Stimulated activated CD8-positive, alpha-beta memory T cell treated with anti-CD3 and anti-CD28 coated beads, Interleukin-4, amount 100 ng/mL, for 4 hours (primary cell): Measurements from ENCODE around the gene MAP4K5.

Experiments used
- DNase-seq, 2 donors: peaks; one replicate each; pipeline ENCODE4 v3.0.0-alpha.2; 2020; ENCODE audit warnings: low read depth in 2 of 2, low spot score in 1 of 2

Gene MAP4K5

DNA sequence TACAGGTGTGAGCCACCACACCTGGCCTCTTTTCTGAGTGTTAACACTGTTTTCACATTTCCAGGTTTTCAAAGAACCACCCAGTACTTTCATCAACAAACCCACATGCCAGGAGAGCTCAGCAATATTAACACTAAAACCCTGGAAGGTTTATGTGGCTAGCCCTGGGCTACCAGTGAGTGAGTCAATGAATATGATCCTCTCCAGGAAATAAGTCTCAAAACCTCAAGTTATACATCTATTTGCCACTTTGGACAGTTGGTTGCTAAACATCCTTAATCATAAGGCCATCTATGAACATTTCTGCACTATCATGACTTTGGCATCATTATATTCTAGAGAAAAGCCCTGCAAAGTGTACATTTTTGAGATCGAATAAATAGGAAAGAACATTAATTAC, 129.4 kb downstream of the MAP4K5 start:
- DNase-seq = no peak

DNA sequence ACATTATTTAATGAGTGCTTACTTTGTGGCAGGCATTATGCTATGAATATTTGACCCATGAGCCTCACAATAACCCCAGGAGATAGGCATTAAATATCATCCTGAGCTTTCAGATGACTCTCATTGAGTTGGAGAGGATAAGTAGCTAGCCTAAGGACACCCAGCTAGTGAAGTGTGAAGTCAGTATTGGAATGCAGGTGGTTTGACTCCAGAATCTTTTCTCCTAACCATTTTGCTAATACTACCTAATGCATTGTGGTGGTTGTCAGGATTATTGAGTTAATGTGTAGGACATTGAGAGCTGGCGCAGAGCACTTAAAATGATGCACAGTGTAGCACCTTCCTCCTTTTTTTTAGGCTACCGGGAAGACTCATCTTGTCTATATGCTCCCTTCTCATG, 131.9 kb downstream of the MAP4K5 start:
- no peak for DNase-seq

DNA sequence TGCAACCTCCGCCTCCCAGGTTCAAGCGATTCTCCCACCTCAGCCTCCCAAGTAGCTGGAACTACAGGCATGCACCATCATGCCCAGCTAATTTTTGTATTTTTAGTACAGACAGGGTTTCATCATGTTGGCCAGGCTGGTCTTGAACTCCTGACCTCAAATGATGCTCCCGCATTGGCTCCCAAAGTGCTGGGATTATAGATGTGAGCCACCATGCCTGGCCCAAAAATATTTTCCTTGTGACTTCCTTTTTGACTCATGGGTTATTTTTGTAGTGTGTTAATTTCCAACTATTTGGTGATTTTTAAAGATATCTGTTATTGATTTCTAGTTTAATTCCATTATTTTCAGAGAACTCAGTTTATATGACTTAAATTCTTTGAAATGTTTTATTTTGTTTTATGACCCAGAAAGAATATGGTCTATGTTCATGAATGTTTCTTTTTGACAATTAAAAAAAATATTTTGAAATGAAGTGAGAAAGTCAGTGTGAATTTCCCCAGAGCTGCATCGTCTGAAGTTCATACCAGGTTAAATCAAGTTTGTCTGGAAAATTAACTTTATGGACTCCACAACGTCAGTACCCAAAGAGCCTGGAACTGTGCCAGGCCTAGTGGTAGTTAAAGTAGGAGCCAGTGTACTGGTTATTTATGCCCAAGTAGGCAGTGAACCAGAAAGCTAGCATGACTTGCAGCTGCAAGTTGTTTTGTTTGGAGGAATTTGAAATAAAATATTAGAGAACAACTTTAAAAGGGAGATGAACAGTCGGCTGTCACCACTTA, 132.9 kb downstream of the MAP4K5 start:
- no peak for DNase-seq

DNA sequence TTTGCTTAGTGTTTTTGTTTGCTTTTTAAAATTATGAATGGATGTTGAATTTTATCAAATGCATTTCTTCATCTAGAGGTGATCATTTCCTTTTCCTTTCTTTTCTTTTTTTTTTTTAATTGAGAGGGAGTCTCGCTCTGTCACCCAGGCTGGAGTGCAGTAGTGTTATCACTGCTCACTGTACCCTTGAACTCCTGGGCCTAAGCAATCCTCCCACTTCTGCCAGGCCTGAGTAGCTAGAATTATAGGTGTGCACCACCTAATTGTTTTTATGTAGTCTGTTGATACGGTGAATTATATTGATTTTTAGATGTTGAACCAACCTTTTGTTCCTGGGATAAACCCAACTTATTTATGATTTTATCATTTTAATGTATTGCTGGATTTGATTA, 134.2 kb downstream of the MAP4K5 start:
- DNase-seq = no peak

- DNase-seq = no peak
These were observed 134.8 kb downstream of the MAP4K5 start for GRCh38 chr14:50397390-50398188.

DNA sequence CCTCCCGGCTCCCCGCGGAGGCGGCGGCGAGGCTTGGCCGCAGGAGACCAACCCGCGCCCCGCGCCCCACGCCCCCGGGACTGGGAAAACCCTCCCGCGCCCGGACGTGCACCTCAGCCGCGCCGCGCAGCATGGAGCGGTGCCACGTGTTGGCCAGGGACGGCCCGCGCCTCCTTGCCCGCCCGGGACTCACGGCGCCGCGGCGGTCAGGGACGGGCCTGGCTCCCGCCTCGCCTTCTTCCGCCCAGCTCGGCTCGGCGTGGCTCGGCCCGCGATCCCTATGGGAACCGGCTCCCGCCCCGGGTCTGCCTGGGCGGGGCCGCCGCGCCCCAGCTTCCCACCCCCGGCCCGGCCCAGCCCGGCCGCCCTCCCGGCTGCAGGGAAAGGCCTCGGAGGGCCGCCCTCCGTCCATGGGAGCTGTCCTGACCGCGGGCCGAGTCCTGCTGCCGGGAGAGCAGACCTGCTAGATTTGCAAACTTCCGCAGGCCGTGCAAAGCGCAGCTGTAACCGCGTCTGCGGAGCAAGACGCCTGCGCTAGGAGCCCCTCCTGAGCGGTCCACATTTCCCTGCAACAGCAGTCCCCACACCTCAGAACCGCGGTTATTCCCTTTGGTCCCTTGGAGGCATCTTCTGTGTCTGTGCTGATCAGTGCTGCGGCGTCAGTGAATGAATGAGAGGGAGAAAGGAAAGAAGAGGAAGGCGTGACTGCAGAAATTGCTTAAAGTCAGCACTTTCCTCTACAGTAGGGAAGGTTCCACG, 135.6 kb downstream of the MAP4K5 start, which contains the start of gene CDKL1:
CDKL1 (minus strand) TSS at position 251 of the 759 bp plus-strand sequence. CDS start 1,013 bp downstream, outside the sequence.
- peak in 1 of 2 donors; percentile 22 for DNase-seq

DNA sequence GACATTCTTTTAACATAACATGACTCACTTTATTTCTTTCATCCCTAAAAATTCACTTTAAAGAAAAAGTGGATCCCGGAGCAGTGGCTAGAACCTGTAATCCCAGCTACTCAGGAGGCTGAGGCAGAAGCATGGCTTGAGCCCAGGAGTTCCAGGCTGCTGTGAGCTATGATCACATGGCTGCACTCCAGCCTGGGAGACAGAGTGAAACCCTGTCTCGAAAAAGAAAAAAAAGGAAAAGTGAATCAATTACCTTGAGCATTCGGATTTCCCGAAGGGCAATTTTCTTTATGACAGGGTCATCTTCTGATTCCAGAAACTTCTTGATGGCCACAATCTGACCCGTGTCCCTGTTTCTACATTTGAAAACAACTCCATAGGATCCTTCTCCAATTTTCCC, 136.9 kb downstream of the MAP4K5 start:
- DNase-seq = no peak

DNA sequence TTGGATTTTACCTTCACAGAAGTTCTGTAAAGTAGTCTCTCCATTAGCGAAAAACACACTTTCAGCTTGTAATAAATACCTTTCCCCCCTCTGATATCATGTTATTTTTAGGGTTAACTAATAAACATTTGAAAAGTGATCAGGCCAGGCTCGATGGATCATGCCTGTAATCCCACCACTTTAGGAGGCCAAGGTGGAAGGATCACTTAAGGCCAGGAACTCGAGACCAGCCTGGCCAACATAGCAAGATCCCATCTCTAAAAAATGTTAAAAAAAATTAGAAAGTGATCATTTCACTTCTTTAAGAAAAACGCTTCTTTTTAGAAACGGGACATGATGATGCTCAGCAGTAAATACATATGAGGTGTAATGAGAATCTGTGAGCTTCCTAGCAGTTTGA, 137.7 kb downstream of the MAP4K5 start:
- DNase-seq = no peak

GRCh38 chr14:50389668-50390441, 142.5 kb downstream of the MAP4K5 start:
- DNase-seq = no peak

- DNase-seq = no peak
These were observed 144.0 kb downstream of the MAP4K5 start for GRCh38 chr14:50388256-50388931.

DNA sequence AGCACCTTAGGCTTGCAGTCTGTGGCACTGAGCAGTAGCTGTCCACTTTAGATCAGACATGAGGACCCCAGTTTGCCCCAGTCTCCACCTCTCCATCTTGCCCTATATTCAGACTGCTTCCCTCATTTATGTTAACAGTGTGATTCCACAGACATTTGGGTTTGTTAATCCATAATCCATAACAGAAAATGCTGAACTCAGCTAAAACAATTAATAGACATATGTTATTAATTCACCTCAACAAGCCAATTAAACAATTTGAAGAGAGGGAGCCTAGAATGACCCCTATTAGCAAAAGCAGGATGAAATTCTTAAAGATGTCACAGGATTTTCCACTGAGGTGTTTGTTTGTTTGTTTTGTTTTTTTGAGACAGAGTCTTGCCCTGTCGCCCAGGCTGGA, 144.8 kb downstream of the MAP4K5 start:
- DNase-seq = no peak

DNA sequence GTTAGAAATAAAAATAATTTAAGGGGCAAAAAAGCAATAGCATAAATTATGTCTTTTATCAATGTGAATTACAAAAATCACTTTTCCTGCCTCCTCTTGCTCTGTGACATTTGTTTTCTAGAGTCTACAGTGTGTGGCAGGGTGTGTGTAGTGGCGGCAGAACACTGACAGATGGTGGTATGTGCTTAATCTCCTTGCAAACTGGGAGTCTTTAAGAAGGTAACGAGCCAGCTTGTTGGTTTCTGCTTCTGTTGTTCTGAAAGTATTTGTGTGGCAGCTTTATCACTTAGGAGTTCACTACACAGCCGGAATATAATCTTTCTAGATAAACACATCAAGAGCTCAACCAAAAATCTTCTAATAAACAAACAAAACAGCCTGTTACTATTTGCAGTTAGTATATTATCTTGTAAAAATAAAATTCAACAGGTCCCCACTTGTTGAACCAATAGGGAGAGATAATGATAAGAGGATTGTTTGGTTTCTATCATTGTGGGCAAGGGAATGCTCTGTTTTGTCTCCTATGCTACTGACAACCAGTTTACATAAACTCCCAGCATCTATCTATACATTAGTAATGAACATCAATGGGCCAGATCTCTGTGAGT, 148.6 kb downstream of the MAP4K5 start:
- DNase-seq = no peak

- DNase-seq = no peak
These were observed 150.5 kb downstream of the MAP4K5 start for GRCh38 chr14:50381823-50382287.

GRCh38 chr14:50381008-50381407, 151.4 kb downstream of the MAP4K5 start:
- DNase-seq = no peak

- no peak for DNase-seq
These were observed 151.9 kb downstream of the MAP4K5 start for GRCh38 chr14:50380455-50380854.

GRCh38 chr14:50379563-50379962, 152.8 kb downstream of the MAP4K5 start:
- no peak for DNase-seq

- no peak for DNase-seq
These were observed 154.8 kb downstream of the MAP4K5 start for GRCh38 chr14:50377550-50378085.

DNA sequence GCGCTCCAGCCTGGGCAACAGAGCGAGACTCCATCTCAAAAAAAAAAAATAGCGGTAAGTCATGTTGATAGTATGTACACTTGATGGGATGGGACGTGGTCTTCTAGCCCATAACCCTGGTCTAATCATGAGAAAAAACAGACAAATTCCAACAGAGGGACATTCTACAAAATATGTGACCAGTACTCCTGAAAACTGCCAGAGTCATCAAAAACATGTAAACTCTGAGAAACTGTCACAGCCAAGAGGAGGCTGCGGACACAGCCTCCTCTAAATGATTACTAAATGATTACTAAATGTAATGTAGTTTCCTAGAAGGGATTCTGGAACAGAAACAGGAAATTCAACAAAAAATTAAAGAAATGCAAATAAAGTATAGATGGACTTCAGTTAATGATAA, 156.6 kb downstream of the MAP4K5 start:
- DNase-seq = no peak

- DNase-seq = no peak
These were observed 158.4 kb downstream of the MAP4K5 start for GRCh38 chr14:50373959-50374358.
